GM21576 (cell line): Measurements from ENCODE around the gene RAP1GDS1.
"Not testable (repeated sequence)": the region's sequence is repeated elsewhere in the genome, so short reads cannot be mapped to it uniquely, and the experiment has no call there.

Experiments
- ATAC-seq: cut with Tn5 transposase; IDR thresholded peaks from one replicate; pipeline ENCODE4 v1.9.1; 2021; ENCODE audit warnings: mild to moderate bottlenecking, moderate library complexity; ENCODE audit not compliant: unreplicated experiment

Gene RAP1GDS1

GRCh38 chr4:98345838-98346237, 84.7 kb downstream of the RAP1GDS1 start:
- ATAC-seq: no peak

DNA sequence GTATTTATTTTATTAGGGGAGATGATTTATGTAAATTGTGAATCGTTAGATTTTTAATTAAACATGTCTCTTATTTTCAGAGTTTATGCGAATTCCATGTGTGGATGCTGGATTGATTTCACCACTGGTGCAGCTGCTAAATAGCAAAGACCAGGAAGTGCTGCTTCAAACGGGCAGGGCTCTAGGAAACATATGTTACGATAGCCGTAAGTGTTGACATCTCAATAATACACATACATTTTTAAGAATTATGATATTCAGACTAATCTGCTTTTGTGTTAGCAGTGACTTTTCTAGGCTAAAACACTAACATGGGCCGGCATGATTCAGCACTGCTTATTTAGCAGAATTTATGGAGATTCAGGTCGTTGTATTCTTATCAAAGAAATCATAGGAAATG, 91.2 kb downstream of the RAP1GDS1 start:
- no peak for ATAC-seq

- ATAC-seq: no peak
Measured at GRCh38 chr4:98352940-98353339, 91.8 kb downstream of the RAP1GDS1 start.

- no peak for ATAC-seq
Measured at GRCh38 chr4:98358630-98359248, 97.6 kb downstream of the RAP1GDS1 start.

DNA sequence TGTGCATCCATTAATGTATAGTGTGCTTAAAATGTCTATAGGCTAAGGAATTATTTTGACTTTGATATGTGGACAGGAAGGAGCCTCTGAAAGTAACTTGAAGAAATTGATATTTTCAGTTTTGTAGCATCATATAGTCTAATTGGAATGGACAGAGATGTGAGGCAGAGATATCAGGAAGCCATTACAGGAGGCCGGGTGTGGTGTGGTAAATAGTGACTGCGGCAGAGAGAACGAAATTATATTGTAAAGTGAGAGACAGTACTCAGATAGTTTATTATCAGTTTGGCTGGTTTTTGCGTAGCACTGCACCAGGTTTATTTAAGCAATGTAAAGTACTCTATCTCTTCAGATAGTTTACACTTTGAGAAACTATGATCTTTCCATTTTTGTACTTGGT, 98.5 kb downstream of the RAP1GDS1 start:
- ATAC-seq: no peak

DNA sequence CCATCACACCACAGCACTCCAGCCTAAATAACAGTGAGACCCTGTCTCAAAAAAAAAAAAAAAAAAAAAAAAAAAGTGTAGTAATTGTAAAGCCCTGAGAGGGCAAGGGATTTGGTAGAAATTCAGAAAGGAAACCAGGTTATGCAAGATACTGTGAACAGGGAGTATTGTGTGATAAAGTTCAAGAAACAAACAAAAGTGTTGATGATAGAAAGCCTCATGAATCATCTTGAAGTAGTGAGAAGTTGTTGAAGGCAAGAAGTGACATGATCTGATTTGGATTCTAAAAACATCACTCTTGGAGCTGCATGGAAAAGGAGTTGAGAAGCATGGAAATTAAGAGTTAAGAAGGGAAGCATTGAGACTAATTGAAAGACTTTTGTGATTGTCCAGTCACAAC, 102.2 kb downstream of the RAP1GDS1 start:
- ATAC-seq: no peak

- not testable (repeated sequence) for ATAC-seq
Measured at GRCh38 chr4:98366275-98366674, 105.1 kb downstream of the RAP1GDS1 start.

GRCh38 chr4:98368000-98368399, 106.8 kb downstream of the RAP1GDS1 start:
- ATAC-seq: not testable (repeated sequence)

GRCh38 chr4:98369322-98369721, 108.1 kb downstream of the RAP1GDS1 start:
- no peak for ATAC-seq

- no peak for ATAC-seq
Measured at GRCh38 chr4:98374643-98375042, 113.5 kb downstream of the RAP1GDS1 start.

DNA sequence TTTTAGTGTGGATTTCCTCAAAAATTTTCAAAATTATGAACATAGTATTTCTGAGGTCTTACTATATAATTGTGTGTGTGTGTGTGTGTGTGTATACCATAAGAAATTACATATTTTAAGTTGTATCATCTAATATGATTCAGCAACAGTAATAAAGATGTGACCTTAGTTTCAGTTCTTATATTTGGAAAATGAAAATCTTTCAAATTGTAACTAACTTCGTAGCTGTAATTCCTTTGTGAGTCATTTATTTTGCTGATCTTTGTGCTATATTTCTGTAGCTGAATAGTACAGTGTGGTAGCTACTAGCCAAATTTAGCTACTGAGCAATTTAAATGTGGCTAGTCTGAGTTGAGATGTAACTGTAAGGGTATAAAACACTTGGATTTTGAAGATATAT, 116.4 kb downstream of the RAP1GDS1 start:
- ATAC-seq: no peak

- ATAC-seq: no peak
Measured at GRCh38 chr4:98381306-98381705, 120.1 kb downstream of the RAP1GDS1 start.

DNA sequence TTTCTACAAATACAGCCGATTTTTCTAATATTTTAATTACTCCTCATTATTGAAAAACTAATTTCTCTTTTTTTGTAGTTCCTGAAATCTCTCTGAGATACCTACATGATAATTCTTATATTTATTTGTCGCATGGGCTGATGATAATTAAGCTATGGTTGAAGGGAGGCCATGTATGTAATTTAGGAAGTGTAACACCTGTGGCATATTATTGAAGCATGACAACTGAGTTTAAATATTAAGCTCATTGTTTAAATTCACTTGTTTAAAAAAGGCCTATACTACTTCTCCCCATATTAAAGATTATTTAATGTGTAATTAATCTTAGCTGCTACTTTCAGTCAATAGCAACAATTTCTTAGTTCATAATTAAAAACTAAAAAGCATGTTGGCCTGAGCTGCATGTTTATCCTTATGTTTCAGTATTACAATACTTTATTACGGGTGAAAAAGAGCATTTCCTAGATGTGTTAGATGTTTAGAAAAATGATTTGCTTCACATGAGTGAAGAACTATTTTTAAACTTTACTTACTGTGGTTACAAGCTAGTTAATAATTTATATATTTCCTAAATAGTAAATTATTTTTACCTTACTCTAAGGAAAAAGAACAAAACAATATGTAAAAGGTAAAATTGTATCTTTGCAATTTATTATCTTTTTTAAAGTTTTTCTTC, 122.4 kb downstream of the RAP1GDS1 start:
- ATAC-seq: no peak

GRCh38 chr4:98385831-98386230, 124.6 kb downstream of the RAP1GDS1 start:
- no peak for ATAC-seq

DNA sequence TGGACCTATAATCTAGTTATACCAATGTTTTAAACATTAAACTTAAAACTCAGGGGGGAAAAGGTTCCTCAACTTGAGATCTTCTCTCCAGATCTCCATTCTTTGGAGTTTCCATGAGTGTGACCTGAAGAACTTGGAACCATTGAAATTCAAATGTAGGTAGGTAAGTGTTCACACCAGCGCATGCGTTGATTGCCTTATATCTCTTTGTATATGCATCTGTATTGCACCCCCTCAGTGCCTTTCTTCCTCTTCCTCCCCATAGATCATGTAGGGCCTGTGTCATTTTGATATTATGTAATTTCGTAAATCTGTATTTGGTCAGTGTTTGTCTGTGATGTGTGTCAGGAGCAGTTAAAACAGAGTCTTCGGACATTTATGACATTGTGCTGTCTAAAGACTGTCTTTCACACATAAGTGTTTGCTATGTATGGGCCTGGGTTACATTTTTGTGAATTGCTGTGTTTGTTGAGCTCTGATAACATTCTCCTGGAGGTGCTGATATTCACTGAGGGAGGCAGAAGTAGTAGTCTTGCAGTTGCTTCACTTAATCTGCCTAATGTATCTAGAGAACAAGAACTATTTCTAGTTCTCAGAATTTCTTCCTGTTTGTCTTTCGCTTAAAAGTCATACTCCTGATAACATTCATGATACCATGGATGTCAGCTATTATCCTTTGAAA, 126.3 kb downstream of the RAP1GDS1 start:
- ATAC-seq: no peak

GRCh38 chr4:98394134-98394533, 132.9 kb downstream of the RAP1GDS1 start:
- no peak for ATAC-seq

- ATAC-seq: no peak
Measured at GRCh38 chr4:98399915-98400314, 138.7 kb downstream of the RAP1GDS1 start.

- no peak for ATAC-seq
Measured at GRCh38 chr4:98406819-98407218, 145.6 kb downstream of the RAP1GDS1 start.

GRCh38 chr4:98411731-98412130, 150.5 kb downstream of the RAP1GDS1 start:
- no peak for ATAC-seq

GRCh38 chr4:98416844-98417243, 155.7 kb downstream of the RAP1GDS1 start:
- ATAC-seq: no peak

GRCh38 chr4:98420151-98420550, 159.0 kb downstream of the RAP1GDS1 start:
- not testable (repeated sequence) for ATAC-seq

- ATAC-seq: no peak
Measured at GRCh38 chr4:98421111-98421510, 159.9 kb downstream of the RAP1GDS1 start.
